NCI-H1694 (cell line): Measurements from ENCODE around the gene NRXN3.

Experiments
- DNase-seq: peaks from one replicate; lab custom pipeline; 2025; lab: John Stamatoyannopoulos, UW

Gene NRXN3

DNA sequence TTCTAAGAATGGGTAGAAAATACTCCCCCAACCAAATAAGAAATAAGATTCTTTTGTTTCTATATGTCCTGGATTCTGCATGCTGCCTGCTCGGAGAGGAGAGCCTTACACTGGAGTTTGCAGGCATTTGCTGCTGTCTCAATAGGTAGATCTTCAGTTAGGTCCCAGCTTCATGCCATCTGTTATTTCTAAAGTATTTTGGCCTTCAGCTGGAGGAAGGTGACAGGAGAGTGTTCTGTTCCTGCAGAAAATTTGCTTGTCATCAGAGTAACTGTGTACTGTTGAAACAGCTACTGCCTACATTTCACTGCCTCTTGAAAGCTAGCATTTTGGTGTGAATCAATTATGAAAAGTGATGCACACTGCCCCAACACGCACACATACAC, 966.9 kb downstream of the NRXN3 start:
- DNase-seq: no peak

DNA sequence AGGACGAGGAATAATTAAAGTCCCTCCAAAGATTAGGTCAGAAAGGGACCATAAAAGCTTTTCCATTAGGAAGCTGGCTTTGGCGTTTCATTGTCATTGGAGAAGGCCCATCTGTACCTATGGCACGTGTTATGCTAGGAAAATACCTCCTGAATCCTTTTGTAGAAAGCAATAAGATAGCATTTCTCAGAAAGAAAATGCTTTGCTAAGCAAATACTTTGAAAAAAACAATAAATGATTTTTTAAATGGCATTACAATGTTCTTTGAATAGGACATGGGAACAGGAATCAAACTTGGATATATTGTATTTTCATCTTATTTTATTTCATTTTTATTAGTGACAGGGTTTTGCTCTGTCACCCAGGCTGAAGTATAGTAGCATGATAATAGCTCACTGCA, 967.7 kb downstream of the NRXN3 start:
- DNase-seq: no peak

DNA sequence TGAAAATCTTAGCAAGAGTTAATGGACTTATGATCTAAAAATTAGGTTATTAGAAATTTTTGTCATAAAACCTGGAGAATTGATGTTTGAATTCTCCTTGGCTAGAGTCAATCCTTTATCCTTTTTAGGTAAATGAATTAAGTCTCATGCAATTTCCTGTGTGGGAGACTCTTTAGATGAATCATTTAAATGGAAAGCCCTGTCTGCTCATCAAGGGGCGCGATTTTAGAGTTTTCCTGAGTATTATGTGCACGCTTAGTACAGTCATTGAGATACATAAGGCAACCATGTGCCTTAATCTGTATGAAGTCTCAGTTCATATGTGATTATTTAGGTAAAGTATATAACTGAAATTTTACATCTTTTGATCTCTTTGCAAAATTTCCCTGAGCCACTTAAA, 974.7 kb downstream of the NRXN3 start:
- DNase-seq: no peak

DNA sequence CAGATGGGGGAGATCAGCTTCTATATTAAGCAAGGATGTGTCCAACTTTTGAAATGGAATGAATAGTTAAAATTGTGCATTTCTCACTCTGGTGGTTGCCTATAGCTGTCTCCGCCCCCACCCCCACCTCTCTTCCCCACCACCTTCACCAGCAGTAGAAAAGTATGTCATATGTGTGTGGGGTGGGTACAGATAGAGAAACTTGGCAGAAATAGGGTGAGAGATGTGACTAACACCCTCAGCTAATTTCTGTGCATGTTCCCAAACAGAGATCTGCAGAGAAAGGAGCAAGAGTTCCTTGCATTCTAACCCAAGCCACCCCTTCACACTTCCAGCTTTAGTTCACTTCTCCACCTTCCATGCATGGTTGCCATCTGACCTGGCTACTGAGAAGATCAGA, 980.1 kb downstream of the NRXN3 start:
- no peak for DNase-seq

DNA sequence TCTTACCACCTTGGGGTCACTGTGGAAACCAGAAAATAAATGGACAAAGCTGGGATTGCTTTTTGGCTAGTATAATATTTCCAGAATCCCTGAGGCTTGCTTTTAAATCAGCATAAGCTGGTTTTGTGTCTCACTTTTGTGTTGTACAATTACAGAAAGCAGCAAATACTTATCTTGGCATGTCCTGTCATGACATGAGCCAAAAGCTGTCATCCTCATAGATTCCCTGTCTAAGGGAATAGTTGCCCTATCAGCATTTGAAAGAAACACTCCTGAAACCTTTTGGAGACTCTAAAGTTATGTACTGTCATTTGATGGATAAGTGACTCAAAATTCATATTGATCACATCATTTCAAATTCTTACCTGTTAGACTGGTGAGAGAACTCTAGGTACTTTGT, 987.2 kb downstream of the NRXN3 start:
- DNase-seq: no peak

DNA sequence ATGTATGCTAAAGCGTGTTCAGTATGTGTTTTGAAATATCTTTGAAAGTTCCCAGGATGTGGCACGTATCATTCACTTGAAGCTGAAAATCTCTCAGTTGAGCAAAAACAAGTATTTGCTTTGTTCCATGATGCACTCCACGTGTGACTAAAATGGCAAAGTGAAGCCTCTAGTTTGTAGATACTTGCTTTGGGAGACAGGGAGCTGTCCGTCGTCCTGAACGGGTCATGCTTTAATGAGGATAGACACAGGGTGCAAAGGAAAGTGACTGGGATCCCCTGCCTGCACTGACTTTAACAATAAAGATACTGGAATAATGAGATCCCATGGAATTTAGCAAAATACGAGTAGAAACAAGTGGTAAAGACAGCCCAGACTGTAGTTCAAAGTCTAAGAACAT, 991.4 kb downstream of the NRXN3 start:
- no peak for DNase-seq

DNA sequence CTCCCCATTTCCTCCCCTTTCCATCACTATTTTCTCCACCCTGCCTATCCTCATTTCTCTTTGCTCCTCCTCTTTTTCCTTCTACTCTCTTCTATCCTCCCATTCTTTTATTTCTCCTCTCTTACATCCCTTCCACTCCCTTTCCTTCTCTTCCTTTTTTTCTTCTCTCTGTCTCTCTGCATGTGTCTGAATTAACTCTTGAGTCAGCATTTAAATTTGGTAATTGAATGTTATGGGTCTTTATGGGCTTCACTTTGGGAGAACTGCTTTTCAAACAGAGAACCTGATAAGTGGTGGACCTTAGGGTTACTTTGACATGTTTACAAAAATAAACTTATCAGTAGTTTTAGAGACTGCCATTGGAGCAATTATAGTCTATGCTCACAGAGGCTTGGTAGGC, 992.7 kb downstream of the NRXN3 start:
- no peak for DNase-seq

DNA sequence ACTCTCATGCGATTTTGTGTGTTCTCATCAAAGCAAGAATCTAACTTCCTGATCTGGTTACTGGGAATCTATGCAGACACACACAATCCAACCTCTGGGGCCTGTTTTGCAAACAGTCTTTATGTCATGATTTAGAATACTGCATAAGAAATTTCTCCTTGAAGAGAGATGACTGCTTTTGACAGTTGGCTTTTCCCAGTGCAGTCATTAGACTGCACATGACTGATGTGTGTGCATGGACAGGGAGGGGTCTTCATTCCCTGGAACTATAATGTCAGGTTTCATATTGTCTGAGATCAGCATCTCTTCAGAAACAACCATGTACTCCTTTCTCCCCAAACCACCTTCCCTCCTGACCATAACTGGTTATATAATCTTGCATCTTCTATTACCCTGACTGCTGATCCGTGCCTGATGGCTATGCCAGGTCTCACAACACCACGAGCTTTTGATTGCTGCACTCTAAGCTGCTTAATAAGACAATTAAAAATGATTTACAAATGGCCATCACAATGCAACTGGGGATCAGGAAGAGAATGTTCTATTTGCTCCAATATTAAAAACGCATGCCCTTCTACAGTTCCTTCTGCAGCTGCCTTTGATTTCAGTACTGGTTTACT, 995.4 kb downstream of the NRXN3 start:
- no peak for DNase-seq

DNA sequence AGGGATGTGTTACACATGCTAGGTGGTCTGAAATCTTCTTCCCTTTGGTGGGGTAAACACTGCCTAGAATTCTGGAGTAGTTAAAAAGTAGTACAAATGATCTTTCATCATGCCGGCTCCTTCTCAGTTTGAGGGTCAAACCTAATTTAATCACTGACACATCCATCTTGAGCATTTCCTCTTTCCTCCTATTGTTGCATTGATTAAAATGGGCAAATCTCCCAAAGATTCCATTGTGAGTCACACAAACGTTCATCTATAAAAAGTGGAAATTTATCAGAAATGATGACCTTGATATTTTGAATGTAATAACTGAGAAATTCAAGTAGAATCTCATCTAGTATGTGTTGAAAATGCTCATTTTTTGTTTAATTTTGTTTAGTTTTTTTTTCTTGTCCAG, 996.0 kb downstream of the NRXN3 start:
- DNase-seq: no peak

DNA sequence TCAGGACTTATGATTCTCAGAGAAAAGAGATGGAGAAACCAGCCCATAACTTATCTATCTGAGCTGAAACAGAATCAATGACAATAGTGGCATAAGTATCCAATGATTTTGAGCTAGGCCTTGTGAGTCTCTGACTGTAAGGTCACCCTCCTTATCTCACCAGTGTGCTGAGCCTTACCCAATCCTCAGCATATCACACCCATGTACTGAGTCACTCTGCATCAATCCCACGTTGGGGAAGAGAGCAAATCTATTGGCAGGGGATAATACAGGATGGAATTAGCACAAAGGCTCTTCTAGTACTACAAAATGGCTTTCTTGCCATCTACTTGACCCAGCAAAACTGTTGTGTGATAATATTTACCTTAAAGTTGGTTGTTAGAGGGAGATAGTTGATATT, 997.8 kb downstream of the NRXN3 start:
- no peak for DNase-seq

DNA sequence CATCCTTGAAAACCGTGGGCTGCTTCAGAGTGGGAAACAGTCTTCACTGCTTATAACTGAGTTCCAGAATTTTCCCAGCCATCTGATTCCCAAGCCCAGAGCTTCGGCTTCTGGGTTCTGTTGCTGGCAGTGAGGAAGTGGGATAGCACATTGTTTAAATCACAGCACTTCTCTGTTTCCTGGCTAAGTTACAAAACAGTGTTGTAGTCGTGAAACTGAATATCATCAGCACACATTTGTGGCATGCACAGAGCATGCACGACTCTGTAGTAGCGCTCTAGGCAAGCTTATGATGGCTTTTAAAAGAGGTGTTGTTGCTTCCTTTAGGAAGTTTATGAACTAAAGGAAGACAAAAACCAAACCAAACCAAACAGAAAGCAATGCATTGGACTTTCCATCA, 1005.5 kb downstream of the NRXN3 start:
- no peak for DNase-seq

DNA sequence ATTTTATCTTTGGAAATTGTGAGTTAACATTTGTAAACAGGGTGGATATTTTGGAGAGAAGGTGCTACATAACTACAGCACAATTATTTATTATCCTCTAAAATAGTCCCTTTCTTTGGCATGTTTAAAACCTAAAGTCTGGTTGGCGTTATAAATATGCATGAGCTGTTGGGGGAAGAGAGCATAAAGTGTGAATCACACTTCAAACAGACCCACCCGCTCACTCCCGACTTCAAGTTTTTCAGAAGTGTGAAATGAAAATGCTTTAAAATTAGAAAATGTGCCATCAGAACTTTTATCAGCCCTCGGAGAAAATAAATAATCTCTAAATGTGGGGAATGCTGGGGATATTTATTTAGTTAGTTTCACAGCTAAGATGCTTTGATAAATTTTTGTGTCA, 1006.9 kb downstream of the NRXN3 start:
- no peak for DNase-seq

DNA sequence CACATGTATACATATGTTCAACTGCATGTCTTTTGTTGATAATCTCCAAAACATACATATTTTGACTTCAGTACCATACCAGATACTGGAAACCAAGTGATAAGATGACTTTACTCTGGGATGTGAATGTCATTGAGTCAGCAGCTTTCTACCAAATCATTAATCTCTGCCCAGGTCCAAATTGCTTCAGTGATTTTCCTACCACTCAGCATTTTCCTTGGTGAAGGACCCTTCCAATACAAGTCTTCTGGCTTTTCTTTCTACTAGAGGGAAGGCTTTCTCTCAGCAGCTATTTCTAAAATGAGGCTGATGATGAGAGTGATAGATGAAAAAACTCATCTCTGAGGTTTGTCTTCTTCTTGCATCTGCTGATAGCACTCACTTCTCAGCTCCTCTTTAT, 1008.5 kb downstream of the NRXN3 start:
- no peak for DNase-seq

DNA sequence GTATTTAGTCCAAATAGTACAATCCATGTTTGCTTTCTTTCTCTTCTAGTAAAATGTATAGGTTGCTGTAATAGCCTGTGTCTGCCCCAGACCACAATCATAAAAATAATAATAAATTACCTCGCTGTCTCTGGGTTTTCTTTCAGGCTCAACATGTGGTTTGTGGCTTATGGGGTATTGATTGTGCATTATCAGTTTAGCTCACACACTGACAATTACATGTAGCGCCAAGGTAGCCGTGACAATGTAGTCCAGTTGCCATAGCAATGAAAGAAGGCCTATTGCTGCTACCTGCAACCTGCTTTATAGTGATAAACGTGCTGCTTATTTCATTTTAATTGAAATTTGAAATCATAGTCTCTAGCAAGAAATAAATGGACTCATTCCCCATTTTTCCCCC, 1009.8 kb downstream of the NRXN3 start:
- DNase-seq: no peak

DNA sequence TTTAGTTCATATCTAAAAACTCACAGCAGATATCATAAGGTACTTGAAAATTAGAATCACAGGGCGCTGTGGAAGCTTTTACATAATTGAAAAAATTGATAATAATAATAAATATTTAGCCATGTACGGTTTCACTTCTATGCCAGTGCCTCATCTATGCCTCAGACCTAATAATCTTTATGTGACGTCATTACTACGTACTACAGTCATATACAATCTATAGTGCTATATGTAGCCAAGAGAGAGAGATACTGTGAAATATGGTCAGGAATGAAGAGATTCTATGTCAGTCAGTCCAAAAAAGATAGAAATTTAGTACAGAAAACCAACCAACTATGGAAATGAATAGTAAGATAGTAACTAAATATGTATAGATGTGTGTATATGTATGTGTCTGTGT, 1010.5 kb downstream of the NRXN3 start:
- DNase-seq: no peak

DNA sequence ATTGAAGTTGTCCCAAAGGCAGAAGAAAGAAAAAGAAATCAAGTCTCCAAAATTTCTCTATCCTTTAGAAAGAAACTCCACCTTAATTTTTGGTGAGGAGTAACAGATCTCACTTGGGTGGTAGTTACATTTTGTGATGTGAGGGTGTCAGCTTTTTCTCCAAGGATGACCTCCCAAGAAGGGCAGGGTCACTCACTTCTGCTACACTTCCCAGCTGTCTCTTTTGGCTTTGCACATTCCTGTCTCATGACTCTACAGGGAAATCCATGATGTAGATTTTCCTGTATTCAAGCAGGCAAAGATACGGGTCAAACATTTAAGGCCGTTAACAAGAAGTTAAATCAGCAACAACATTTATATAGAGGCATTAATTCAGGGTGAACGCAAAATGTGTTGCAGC, 1016.4 kb downstream of the NRXN3 start:
- DNase-seq: no peak

DNA sequence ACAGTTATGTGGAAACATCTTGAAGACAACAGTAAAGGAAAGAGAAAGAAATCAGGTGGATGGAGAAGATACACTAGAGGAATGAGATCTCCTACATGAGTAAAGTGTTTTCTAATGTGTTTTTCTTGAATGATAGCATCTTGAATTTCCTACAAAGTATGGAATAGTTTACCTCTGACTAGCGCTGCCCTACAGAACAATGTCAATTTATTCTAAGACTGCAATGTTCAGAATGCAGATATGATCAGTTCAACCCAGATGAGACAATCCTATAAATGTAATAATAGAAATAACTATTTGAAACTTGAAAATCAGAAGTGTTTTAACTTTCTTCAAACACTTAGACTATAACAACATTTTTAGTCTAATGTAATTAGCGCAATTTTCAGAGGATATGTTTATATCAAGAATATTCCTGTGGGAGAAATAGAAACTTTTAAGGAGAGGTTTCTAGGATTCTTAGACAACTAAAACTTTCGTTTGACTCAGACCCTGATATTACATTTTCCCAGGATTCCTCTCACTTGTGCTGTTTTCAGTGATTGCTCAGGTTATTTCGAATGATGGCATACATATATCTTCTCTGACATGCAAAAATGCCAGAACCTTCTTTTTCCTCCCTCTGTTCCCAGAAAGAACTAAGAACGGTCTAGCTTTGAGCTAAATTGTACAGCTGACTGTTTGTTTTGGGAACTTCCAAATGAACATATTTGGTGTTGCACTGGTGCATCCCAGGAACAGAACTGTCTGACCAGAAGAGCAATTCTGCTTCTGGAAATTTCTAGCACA, 1023.7 kb downstream of the NRXN3 start:
- DNase-seq: no peak

DNA sequence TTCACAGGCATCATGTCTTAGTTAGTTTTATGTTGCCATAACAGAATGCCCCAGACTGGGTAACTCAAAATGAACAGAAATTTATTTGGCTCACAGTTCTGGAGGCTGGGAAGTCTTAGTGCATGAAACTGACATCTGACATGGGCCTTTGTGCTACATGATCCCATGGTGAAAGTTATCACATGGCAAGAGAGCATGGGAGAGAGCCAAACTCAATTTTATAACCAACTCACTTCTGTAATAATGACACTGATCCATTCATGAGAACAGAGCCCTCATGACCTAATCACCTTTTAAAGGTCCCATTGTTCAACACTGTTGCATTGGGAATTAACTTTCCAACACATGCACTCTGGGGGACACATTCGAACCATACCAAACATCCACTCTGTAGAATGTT, 1026.0 kb downstream of the NRXN3 start:
- DNase-seq: no peak

DNA sequence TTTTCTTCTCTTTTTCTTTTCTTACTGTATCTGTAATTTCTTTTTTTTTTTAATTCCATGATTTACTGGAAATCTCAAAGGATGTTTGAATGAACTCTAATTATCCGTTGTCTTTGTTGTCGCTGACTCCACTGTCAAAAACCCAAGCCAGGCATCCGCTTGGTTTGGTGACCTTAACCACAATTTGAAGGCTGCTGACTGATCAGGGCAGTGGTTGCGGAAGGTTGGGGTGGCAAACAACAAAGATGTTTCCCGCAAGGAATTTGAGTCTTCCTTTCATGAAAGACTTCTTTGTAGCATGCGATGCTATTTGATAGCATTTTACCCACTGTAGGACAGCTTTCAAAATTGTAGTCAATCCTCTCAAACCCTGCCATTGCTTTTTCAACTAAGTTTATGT, 1027.3 kb downstream of the NRXN3 start:
- no peak for DNase-seq

DNA sequence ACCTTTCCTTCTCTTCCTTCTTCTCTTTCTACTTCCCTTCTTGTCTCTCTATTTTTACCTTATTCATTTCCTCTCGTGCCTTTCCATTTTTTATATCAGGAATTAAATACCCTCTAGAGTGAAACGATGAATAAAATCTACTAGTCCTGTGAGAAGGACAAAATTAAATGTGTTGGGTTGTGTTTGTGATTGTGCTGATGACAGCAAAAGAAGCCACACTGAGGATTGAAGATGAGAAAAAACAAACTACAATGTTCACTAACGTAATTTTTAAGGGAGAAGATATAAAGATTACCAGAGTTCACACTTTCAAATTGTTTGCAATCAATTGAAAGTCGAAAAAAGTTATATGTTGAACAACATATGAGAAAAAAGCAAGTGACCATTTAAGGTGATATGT, 1029.0 kb downstream of the NRXN3 start:
- no peak for DNase-seq

DNA sequence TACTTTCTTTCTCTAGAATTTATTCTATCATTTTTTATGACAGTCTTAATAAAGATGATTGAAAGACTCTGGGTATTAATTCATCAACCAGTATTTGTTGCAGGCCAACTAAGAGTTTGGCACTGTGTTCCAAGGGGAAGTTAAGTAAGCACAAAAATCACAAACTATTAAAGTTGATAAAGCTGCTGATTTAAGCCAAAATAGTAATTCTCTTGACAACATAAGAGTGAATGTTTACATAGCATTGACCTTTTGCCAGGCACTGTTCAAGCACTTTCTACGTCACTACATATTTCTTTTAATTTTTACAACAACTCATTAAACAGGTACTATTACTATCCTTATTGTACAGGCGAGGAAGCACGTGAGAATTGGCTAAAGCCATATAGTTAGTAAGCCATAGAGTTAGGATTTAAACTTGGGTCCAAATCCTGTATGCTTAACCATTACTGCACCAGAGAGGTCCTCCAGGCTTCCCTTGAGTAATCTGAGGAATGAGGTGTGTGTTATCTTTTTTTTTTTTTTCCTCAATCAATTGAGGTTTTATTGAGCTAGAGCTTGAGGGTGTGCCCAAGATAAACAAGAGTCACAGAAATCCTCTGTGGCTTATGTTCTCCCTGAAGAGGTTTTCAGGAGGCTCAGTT, 1031.5 kb downstream of the NRXN3 start:
- no peak for DNase-seq

DNA sequence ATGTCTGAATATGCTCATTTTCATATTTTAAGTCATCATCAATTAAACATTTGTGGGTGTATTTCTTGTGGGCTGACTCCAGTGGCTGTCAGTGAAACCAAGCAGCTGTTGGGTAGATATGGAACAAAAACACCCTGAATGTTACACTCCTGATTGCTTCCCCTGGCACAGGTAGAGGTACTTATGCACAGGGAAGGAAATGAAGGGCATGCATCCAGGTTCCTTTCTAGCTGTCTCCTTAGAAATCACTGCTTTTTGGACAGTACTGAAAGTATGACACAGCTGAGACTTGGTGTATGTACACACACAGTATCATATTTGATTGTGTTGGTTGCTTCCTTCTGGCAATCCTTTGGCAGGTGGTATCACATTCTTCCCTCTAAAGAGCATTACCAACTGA, 1034.4 kb downstream of the NRXN3 start:
- DNase-seq: no peak

DNA sequence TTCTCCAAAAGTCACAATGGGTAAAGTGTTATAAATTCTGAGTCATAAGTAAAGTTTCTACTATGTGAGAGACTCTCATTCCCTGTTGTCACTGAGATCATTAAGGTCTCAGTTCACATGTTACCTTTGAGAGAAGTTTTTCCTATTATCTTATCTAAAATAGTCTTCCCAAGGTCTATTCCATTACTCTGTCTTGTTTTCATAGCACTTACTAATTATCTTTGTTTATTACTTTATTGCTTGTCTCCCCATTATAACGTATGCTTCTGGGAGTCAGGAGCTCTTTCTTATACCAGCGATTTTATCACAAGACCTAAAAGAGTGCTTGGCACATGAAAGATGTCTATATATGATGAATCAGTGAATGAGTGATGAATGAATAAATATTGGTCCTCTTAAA, 1039.2 kb downstream of the NRXN3 start:
- no peak for DNase-seq

DNA sequence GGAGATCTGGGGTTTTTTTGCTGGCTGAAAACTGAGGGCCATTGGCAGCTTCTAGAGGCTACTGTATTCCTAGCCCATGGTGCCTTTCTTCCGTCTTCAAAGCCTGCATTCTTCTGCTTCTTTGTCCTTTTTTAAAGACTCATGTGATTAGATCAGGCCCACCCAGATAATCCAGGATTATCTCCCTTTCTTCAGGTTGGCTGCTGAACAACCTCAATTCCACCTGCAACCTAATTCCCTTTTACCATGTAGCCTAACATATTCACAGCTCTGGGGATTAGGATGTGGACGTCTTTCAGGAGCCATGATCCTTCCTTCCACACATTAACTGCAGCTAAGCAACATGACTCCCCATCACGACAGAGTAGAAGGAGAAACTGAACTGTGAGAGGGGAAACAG, 1055.6 kb downstream of the NRXN3 start:
- DNase-seq: no peak
